Left ventricle myocardium superior (tissue), 1 donor: Measurements from ENCODE around the gene PRM2. TPM values are rescaled to one million over a fixed set of nuclear protein-coding genes. Genes with fewer than 3 reads are reported as not detected.
"Not testable (repeated sequence)": the region's sequence is repeated elsewhere in the genome, so short reads cannot be mapped to it uniquely, and the experiment has no call there.

Experiments
- ATAC-seq: fragments of 200-7000 bp; cut with Tn5 transposase; one replicate; pipeline ENCODE4 v1.9.1; 2020; ENCODE audit warnings: mild to moderate bottlenecking, moderate library complexity
- DNase-seq: peaks from one replicate; pipeline ENCODE4 v3.0.0-alpha.2; 2020
- intact Hi-C: fragments of 100-400 bp; cut with micrococcal nuclease; formaldehyde crosslinking; loops from one replicate; pipeline ENCODE4 v1.11.0; 2022
- total RNA-seq: library from RNA; stranded (reverse); fragmentation: NEBNext Ultra II Directional; extraction: Animal tissue kit (Norgen Biotek cat#: 25700); gene quantifications from one replicate; pipeline ENCODE4 v1.2.1, GENCODE V29; 2021
- donor health status: DM: no; HTN: yes; CAD: no; lungs with severe emphysema.

Gene PRM2
- total RNA-seq, 1 donor from 2014 or later = not detected

DNA sequence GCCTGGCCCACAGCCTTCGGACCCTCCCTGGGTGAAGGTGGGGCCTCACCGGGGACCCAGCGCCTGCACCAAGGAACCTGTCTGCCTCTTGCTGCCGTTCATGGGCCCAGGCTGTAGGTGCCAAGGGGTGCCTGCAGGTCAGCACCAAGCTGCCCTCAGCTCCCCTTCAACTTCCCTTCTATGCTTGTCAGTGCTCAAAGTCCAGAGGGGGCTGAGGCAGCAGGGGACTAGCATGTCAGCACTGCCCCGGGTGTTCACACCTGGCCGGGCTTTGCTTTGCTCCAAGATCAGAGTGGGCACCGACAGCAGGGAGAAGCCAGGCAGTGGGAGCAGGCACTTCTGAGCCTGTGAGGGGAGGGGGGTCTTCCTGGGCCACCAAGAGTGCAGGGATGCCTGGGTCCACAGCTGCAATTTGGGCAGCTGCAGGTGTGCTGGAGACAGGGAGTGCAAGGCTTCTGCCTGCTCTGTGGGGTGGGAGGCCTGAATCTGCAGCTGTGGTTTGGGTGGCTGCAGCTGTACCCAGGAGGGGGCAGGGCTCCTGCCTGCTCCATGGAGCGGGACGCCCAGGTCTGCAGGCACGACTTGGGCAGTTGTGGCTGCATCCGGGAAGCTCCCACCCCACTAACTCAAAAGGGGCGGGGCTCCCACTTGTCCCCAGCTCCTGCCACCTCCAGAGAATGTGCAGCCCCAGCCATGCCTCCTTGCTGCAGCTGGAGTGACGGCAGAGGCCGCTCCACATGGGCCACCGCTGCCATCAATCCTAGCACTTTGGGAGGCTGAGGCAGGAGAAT is 32.4 kb upstream of the PRM2 start:
- no peak for ATAC-seq

DNA sequence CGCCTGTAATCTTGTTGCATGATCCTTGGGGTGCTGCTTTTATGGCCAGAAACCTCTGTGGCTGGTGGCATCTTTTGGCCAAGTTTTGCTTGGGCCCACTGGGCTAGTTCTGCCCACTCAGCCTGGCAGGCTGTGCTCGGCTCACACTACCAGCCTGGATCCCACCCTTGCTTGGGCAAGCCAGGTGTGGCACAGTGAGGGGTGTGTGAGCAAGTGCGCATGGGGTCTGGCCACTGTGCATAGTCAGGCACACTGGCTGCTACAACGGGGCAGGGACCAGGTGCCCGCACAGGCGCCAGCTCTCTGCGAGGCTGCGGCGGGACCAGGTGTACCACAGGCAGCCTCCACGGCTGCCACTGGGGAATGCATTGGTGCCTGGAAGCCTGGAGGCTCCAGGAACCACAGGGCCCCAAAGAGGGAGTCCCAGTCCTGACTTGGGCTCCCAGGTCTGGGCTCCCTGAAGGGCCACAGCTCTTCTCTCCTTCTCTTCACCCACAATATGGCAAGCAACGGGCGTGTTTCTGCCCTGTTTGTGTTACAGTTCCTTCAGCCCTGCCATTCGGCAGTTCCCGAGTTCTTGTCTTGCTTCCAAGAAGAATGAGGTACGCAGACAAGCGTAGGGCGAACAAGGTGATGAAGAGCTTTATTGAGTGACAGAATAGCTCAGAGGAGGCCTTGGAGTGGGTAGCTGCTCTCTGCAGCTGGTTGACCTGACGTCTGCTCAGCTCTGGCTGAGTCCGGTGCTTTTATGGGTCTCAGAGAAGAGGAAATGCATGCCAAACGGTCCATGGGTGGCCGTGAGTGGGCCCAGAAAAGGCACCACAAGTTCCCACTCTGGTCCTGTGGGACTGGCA is 31.6 kb upstream of the PRM2 start:
- ATAC-seq (peak; percentile 66), DNase-seq (no peak)
- intact Hi-C loops = no loop called here

More for the DNA sequence above, 32.4 kb upstream of the PRM2 start:
- intact Hi-C loops = no loop called here
- DNase-seq = no peak

GRCh38 chr16:11306997-11307638 is 30.8 kb upstream of the PRM2 start:
- DNase-seq (no peak), ATAC-seq (no peak)
- intact Hi-C loops = no loop called here

GRCh38 chr16:11306381-11306780 is 30.1 kb upstream of the PRM2 start:
- intact Hi-C loops = no loop called here
- DNase-seq (no peak), ATAC-seq (no peak)

DNA sequence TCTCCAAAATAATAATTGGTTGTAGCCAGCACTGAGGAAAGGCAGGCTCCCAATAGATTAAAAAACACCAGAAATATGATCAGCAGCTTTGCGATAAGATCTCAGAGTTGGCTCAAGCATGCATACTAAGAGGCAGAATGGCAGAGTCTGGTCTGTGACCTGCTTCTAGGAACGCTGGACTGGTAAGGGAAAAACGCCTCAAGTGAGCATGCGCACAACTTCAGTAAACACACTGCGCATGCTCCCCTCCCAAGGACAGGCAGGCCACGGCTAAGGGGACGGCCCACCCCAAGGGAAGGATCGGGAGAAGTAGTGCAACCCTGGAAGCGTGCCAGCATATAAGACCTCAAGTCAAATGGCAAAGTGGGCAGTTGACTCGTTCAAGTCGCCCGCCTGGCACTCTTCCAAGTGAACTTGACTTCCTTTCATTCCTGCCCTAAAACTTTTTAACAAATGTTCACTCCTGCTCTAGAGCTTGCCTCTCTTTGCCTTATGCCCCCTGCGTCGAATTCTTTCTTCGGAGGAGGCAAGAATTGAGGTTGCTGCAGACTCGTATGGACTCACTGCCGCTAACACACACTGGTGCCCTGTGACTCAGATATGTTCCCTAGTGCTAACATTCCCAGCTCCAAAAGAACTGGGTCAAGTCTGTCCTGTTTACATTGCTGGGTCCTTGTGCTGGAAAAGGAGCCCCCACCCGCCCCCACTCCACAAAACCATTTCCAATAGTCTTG is 27.3 kb upstream of the PRM2 start:
- DNase-seq (no peak), ATAC-seq (no peak)
- intact Hi-C loops = no loop called here

- intact Hi-C loops = no loop called here
- ATAC-seq (no peak), DNase-seq (no peak)
These were observed 26.7 kb upstream of the PRM2 start for GRCh38 chr16:11302977-11303376.

GRCh38 chr16:11301645-11302501 is 25.6 kb upstream of the PRM2 start:
- no peak for DNase-seq
- no peak for ATAC-seq
- intact Hi-C loops = no loop called here

DNA sequence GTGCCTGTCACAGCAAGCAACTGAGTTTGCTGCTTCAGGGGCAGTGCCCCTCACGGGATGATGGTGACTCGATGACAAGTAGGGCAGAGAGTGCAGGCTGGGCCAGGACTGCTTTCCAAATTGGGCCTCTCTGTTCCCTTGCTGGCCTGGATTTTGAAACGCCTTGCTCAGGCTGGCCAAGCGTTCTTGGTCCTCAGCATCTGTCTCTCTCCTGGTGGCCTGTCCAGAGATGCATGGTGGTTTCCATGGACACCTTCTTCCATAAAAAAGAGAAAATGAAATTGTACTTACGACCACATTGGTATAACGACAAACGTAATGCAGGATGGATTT is 24.2 kb upstream of the PRM2 start:
- ATAC-seq = no peak
- DNase-seq = no peak
- intact Hi-C loops = no loop called here

- DNase-seq (no peak), ATAC-seq (no peak)
- intact Hi-C loops = no loop called here
These were observed 23.7 kb upstream of the PRM2 start for GRCh38 chr16:11299865-11300559.

DNA sequence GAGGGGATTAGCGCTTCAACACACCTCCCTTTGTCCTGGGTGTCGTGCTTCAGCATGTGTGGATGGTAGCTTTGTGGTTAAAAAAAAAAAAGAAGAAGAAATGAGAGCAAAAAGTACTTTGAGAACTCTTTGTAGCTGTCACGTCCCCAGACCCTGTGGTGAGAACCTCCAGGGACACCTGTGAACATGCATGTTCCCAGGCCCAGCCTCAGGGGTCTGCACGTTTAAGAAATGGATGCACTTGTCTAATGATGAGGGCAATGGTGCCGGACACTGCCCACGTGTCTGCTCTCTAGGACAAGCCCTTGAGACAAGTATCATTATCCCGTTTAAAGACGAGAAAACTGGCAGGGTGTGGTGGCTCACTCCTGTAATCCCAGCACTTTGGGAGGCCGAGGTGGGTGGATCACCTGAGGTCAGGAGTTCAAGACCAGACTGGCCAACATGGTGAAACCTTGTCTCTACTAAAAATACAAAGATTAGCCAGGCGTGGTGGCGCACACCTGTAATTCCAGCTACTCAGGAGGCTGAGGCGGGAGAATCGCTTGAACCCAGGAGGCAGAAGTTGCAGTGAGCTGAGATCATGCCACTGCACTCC is 22.8 kb upstream of the PRM2 start:
- DNase-seq, ATAC-seq, intact Hi-C loops: not testable (repeated sequence)

- ATAC-seq (no peak), DNase-seq (no peak)
- intact Hi-C loops = no loop called here
These were observed 22.0 kb upstream of the PRM2 start for GRCh38 chr16:11298143-11298900.

DNA sequence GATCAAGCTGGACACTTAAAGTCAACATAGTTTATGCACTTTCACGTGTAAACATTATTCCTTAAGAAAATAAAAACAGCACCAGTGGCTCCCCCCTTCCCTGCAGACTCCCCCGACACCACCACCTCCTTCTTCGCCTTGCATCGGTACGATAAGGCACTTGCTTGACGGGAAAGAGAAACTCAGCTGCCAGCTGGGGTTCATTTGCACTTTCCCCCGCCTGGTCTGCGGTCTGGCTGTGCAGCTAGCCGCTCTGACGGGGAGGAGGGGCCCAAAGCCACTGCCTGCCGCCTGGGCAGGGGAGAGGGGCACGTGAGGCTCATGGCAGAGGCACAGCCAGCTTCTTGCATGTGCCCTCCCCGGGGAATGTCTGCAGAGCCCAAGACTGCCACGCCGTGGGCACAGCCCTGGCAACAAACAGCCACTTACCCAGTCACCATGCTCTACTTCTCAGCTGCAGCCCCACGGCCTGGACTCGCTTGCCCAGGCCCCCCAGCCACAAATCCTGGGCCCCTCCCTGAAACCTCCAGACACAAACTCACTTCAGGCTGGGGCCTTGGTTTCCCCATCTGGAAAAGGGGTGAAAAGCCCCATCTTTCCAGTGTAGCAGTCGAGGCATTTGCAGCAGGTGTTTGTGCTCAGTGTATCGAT is 21.3 kb upstream of the PRM2 start:
- ATAC-seq (peak; percentile 99), DNase-seq (peak; percentile 87)
- intact Hi-C loops = no loop called here

- intact Hi-C loops = no loop called here
- ATAC-seq (peak; percentile 85), DNase-seq (no peak)
These were observed 20.6 kb upstream of the PRM2 start for GRCh38 chr16:11296706-11297491.

DNA sequence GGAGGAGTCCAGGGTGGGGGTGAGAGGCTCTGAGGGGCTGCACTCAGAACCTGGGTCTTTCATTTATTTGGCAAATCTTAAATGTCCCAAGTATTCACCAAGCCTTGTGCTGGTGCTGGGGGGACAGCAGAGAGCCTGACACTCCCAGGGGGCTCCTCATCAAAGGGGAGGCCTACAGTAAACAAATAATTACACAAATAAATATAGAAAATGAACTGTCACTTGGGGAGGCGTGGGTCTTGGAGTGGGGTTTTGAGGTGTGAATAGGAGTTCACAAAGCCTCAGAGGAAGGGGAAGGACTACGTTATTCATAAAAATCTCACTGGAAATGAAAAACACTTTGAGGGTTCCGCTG is 20.0 kb upstream of the PRM2 start:
- no peak for ATAC-seq
- intact Hi-C loops = no loop called here

GRCh38 chr16:11295672-11296071 is 19.4 kb upstream of the PRM2 start:
- DNase-seq (no peak), ATAC-seq (no peak)
- intact Hi-C loops = no loop called here

More for the DNA sequence above, 20.0 kb upstream of the PRM2 start:
- no peak for DNase-seq
